GM20431 (cell line): ENCODE results near the gene PMEPA1.

Experiments
- in situ Hi-C: fragments of 300-500 bp; cut with MseI, MboI; formaldehyde crosslinking; loops from one replicate; pipeline ENCODE4 v1.15.0; 2020; ENCODE audit warnings: low sequenced_read_pairs; ENCODE audit not compliant: unreplicated experiment

The PMEPA1 gene

GRCh38 chr20:57709823-57710799 is at the start of gene PMEPA1:
Gene PMEPA1, minus strand, starts transcription at chr20:57710015. Its CDS starts 433 bp downstream, at chr20:57709582.
- in situ Hi-C loops: no loop called here

GRCh38 chr20:57757767-57758166 is 48.0 kb upstream of the PMEPA1 start:
- in situ Hi-C loops: no loop called here

DNA sequence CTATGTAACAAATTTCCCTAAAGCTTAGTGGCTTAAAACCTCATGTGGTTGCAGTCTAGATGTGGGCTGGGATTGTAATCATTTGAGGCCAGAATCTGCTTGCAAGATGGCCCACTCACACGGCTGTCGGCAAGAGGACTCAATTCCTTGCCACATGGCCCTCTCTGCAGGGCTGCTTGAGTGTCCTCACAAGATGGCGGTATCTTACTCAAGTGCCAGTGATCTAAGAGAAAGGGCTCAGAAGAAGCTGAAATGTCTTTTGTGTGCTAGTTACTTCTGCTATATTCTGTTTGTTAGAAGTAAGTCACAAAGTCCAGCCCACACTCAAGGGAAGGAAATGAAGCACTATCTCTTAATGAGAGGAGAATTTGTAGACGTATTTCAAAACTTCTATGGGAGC is 47.1 kb upstream of the PMEPA1 start:
- in situ Hi-C loops: no loop called here

DNA sequence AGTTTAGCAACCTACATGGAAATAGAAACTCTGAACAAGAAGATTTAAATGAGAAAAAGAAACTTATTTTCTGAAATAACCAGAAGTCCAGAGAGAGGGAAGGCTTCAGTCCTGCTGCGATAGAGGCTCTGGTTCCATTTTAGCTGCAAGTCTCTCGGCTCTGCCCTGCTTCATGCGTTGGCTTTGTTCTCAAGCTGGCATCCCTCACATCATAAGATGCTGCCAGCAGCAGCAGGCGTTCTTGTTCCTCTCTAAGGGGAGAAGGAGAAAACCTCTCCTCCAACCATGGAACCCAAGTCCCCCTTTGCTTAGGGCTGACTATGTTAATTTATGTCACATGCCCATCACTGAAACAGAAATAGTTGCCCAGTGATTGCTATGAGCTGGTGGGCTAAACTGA is 46.4 kb upstream of the PMEPA1 start:
- in situ Hi-C loops: no loop called here

DNA sequence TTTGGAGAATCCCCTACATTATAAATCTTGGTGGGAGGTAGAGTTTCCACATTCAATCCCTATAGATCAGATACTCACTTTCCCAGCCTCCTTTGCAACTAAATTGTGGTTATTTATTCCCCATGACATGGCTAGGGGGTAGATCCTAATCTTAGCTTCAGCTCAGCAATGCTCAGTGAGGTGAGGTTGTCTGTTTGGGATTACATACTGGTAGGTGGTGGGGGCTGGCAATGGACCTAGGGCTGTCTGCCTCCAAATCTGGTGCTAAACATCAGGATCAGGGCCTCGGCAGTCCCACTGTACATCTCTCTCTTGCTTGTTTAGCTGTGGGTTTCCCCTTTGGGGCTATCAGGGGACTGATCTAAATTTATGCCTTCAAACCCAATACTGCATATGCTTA is 45.8 kb upstream of the PMEPA1 start:
- in situ Hi-C loops: no loop called here

DNA sequence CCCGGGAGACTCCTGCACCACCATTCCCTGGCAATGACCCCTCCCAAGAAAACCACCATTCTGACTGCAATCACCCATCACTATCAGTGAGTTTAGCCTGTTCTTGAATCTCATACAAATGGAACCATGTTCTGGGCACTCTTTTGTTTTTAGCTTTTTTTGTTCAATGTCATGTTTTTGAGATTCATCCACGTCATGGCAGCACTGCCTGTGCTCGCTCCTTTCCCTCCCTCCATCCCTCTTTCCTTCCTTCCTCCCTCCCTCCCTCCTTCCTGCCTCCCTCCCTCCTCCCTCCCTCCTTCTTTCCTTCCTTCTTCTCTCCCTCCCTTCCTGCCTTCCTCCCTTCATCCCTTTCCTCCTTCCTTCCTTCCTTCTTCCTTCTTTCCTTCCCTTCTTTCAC is 44.4 kb upstream of the PMEPA1 start:
- in situ Hi-C loops: no loop called here

GRCh38 chr20:57753332-57754164 is 43.7 kb upstream of the PMEPA1 start:
- in situ Hi-C loops: no loop called here

GRCh38 chr20:57751411-57751810 is 41.6 kb upstream of the PMEPA1 start:
- in situ Hi-C loops: no loop called here

- in situ Hi-C loops: no loop called here
These were observed 40.1 kb upstream of the PMEPA1 start for GRCh38 chr20:57749869-57750268.

- in situ Hi-C loops: no loop called here
These were observed 39.4 kb upstream of the PMEPA1 start for GRCh38 chr20:57749131-57749690.

GRCh38 chr20:57748601-57749130 is 38.9 kb upstream of the PMEPA1 start:
- in situ Hi-C loops: no loop called here

- in situ Hi-C loops: no loop called here
These were observed 38.2 kb upstream of the PMEPA1 start for GRCh38 chr20:57747861-57748481.

DNA sequence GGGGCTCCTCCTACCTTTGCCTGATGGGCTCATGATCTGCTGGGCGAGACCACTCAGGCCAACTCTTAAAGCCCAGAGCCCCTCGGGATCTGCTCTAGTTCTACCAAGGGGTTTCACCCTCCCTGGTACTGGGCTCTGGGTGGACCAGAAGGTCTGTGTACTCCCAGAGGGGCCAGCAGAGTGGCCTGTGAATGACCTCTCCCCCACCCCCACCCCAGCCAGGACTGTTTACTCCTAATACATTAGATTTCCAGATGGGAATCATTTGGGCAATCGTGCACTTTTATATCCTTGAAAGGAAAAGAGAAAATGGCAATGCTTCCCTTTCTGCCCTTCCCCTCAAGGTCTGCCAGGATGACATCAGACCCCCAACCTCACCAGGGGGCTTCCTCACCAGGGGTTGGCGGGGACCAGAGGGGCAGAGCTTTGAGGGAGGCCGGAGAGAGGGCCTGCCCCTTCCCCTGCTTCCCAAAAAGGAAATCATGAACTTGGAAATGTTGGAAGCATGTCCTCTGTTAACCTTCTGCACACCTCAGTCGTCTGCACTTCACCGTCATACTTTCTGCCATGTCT is 37.1 kb upstream of the PMEPA1 start:
- in situ Hi-C loops: no loop called here

DNA sequence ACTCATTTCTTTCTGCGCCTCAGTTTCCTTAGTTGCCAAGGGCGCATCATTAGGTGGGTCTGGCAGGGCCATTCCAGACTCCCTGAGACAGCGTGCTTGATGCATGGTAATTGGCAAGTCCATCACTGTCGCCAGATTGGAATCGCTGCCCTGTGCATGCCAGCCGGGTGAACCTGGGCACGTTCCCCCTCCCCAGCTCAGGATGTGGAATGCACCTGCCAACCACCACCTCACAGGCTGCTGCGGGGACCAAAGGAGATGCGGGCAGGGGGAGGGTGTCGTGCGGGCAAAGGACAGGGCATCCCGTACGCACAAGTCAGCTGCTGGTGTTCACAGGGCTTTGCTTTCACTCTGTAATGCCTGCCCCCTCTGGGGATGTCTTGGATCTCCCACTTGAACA is 36.4 kb upstream of the PMEPA1 start:
- in situ Hi-C loops: no loop called here

GRCh38 chr20:57744206-57744605 is 34.4 kb upstream of the PMEPA1 start:
- in situ Hi-C loops: no loop called here

DNA sequence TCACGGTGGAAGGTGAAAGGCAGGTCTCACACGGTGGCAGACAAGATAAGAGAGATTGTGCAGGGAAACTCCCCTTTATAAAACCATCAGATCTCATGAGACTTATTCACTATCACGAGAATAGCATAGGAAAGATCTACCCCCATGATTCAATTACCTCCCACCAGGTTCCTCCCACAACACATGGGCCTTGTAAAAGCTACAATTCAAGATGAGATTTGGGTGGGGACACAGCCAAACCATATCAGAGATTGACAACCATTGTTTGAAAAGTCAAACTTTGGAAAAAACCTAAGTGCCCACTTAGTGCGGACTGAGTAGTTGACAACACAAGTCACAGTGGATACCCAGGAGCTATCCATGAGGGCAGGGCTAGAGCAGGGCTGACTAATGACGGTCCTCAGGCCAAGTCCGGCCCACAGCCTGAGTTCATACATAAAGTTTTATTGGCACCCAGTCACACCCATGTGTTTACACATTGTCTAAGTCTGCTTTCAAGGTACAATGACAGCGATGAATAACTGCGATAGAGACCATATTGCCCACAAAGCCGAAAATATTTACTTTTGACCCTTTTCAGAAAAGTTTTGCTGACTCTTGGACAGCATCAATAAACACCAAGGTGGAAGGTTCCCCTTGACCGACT is 33.8 kb upstream of the PMEPA1 start:
- in situ Hi-C loops: no loop called here

- in situ Hi-C loops: no loop called here
These were observed 32.8 kb upstream of the PMEPA1 start for GRCh38 chr20:57742507-57743181.

- in situ Hi-C loops: no loop called here
These were observed 28.7 kb upstream of the PMEPA1 start for GRCh38 chr20:57738484-57738883.

- in situ Hi-C loops: no loop called here
These were observed 28.2 kb upstream of the PMEPA1 start for GRCh38 chr20:57738053-57738452.
